Upper lobe of right lung (tissue), 1 donor: ENCODE results near the gene KIF11. TPM values are rescaled to one million over a fixed set of nuclear protein-coding genes. Genes with fewer than 3 reads are reported as not detected.
A peak's percentile ranks its signal among the peaks of the same experiment; 100 is the strongest.

ENCODE experiments used
- ATAC-seq: fragments of 200-7000 bp; cut with Tn5 transposase; one replicate; pipeline ENCODE4 v1.9.1; 2020; ENCODE audit warnings: mild to moderate bottlenecking, moderate library complexity
- DNase-seq: peaks from one replicate; pipeline ENCODE4 v3.0.0-alpha.2; 2020
- H3K27ac ChIP-seq: fragments of 200-600 bp; one replicate; pipeline ENCODE4 v1.8.0; 2022
- H3K27me3 ChIP-seq: fragments of 200-600 bp; one replicate; pipeline ENCODE4 v1.8.0; 2022; ENCODE audit warnings: mild to moderate bottlenecking
- H3K36me3 ChIP-seq: fragments of 200-600 bp; one replicate; pipeline ENCODE4 v1.8.0; 2022
- H3K4me1 ChIP-seq: fragments of 200-600 bp; one replicate; pipeline ENCODE4 v1.8.0; 2022
- H3K4me3 ChIP-seq: fragments of 200-600 bp; one replicate; pipeline ENCODE4 v1.8.0; 2022; ENCODE audit warnings: mild to moderate bottlenecking
- H3K9me3 ChIP-seq: fragments of 200-600 bp; one replicate; pipeline ENCODE4 v1.8.0; 2022
- intact Hi-C: fragments of 100-400 bp; cut with DNase I; formaldehyde crosslinking; loops from one replicate; pipeline ENCODE4 v1.11.0; 2022
- total RNA-seq: library from RNA; stranded (reverse); fragmentation: NEBNext Ultra II Directional; extraction: Animal tissue kit (Norgen Biotek cat#: 25700); gene quantifications from one replicate; pipeline ENCODE4 v1.2.1, GENCODE V29; 2021
- TF ChIP-seq, protein P1 (sequence below): fragments of 200-600 bp; IDR thresholded peaks from one replicate; pipeline ENCODE4 v1.8.0; 2022; ENCODE audit warnings: antibody characterized with exemption
- donor health status: DM: no; HTN: yes; CAD: no; lungs with severe emphysema.

The KIF11 gene
- total RNA-seq, 1 donor from 2014 or later, result 0.93 TPM

DNA sequence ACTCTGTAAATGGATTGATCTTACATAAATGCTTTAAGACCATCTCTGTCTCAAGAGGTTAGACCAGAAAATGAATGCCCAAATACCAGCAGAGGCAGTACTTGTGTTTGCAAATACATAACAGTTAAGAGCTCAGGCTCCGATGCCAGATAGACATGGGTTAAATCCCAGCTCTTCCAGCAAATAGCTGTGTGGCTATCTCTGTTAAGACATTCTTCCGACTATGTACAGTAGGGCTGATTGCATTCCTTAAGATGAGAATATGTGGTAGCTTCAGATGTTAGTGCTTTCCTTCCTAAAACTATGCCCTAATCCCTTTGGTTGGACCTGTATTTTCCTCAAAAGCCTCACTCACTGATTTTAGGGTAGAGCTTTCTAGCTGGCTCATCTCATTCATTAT lies 21.3 kb upstream of the KIF11 start:
- intact Hi-C loops, result loop anchor here (10.0 kb wide), 1 partner anchor 57 kb away; no protein-coding TSS in a partner anchor
- Histone ChIP-seq H3K9me3 (no peaks in the 10 kb centered on the region), H3K27ac (no peak overlapping the region), H3K27me3 (no peaks in the 10 kb centered on the region), H3K4me1 (peaks cover 20% of the 10 kb centered on the region), H3K4me3 (no peak overlapping the region), H3K36me3 (peaks cover 8% of the 10 kb centered on the region)
- DNase-seq (no peak), ATAC-seq (no peak)
- TF ChIP-seq, protein P1, sequence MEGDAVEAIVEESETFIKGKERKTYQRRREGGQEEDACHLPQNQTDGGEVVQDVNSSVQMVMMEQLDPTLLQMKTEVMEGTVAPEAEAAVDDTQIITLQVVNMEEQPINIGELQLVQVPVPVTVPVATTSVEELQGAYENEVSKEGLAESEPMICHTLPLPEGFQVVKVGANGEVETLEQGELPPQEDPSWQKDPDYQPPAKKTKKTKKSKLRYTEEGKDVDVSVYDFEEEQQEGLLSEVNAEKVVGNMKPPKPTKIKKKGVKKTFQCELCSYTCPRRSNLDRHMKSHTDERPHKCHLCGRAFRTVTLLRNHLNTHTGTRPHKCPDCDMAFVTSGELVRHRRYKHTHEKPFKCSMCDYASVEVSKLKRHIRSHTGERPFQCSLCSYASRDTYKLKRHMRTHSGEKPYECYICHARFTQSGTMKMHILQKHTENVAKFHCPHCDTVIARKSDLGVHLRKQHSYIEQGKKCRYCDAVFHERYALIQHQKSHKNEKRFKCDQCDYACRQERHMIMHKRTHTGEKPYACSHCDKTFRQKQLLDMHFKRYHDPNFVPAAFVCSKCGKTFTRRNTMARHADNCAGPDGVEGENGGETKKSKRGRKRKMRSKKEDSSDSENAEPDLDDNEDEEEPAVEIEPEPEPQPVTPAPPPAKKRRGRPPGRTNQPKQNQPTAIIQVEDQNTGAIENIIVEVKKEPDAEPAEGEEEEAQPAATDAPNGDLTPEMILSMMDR, result no peak

DNA sequence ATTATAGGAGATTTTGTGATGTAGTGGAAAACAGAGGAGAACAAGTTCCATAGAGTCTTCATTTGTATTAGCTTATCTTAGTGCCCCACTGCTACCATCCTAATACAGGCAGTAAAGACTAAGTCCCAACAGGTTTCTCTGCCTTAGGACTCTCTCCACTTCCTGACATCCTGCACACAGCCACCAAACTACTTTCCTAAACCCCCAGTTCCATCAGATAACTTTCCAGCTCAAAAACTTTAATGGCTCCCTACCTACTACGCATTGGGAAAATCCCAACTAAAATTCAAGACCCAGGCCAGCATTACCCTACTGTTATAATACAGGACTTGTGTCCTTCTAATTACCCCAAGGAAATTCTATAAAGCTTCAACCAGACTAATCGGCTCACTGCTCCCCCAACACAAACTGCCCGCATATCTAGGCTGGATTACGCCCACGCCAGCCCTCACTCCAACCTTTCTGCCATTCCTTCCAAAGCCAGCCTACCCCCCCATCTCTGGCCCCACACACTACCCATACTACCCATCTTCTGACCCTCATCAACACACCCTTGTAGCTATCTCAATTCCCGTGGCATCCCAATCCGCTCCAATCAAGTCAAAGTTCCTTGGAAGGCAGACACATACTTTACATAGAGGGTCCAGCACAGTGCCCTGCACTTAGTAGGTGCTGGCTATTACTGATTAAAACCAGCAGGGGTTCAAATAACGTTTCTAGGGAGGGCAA lies 20.4 kb upstream of the KIF11 start:
- DNase-seq (no peak), ATAC-seq (no peak)
- TF ChIP-seq, protein P1, result no peak
- Histone ChIP-seq H3K27ac (peak overlapping the region; percentile 91), H3K4me3 (peak overlapping the region; percentile 96), H3K27me3 (no peaks in the 10 kb centered on the region), H3K36me3 (peaks cover 8% of the 10 kb centered on the region), H3K4me1 (peaks cover 20% of the 10 kb centered on the region), H3K9me3 (no peaks in the 10 kb centered on the region)
- intact Hi-C loops, result loop anchor here (10.0 kb wide), 1 partner anchor 58 kb away; no protein-coding TSS in a partner anchor

DNA sequence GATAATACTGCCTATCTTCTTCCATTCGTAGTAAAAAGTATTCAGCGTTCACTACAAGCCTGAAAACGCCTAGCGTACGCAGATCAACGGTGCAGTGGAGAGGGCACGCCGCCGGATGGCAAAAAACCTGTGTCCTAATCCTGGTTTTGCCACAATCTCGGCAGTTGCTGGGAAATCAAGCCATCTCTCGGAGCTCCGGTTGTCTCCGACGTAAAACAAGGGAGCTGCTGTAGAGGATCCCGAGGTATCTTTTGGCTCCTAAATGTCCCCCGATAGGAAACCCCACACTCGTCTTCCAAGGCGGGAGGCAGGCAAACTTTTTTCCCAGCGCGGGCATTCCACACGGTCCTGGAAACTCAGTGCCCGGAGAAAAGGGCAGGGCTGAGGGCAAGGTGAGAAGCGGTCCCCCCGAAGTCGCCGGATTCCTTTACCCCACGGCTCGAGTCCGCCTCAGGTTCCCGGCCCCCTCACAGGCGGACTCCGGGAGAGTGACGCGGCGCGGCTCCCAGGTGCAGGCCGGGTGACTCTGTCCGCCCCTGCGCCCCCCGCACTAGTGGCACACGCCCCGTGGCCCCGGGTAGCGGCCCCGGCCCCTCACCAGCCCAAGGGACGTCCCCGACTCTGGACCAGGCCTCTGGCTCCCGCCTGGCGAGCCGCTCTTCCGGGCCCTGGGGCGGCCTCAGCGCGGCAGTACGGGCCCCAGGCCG lies 19.7 kb upstream of the KIF11 start:
- DNase-seq (no peak), ATAC-seq (peak; percentile 6)
- no peaks in the 10 kb centered on the region for H3K9me3 ChIP-seq
- intact Hi-C loops, result loop anchor here (10.0 kb wide), 1 partner anchor 58 kb away; no protein-coding TSS in a partner anchor
- peaks cover 20% of the 10 kb centered on the region for H3K4me1 ChIP-seq
- TF ChIP-seq, protein P1, result peak; percentile 17
- peak overlapping the region; percentile 96 for H3K4me3 ChIP-seq
- H3K27ac ChIP-seq, result peak overlapping the region; percentile 91
- H3K27me3 ChIP-seq, result no peaks in the 10 kb centered on the region
- H3K36me3 ChIP-seq, result peaks cover 8% of the 10 kb centered on the region

DNA sequence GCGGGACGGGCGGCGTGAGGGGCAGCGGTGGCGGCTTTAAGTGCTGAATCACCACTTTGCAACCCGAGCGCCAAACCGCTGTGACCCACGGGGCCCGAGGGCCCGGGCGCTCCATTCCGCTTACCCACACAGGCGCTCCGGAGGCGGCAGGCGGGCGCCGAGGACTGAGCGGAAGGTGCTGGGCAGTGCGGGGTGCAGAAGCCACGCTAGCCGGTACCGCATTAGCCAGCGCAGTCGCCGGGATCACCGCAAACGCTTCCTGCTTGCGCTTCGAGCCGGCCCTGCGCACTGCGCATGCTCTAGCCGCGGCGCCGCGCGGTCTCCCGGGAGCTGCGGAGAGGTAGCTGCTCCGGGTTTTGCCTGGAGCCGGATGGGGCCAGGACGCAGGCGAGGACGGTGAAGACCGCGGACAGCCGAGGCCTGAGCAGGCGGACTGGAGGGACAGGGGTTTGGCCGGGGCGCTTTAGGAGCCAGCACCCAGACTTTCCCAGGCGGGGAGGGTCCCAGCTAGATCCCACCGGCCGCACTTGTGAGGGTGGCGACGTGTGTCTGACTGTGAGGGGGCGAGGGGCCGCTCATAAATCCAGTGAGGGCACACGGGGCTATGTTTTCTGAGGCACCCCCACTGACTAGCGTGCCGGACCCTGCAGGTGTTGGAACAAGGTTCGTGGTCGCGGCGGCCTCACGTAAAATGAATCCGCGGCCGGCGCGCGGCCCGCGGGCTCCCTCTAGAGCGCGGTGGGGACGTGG lies 19.0 kb upstream of the KIF11 start, which contains the start of gene IDE:
Gene IDE (minus strand): TSS at position 296 of the 750 bp plus-strand sequence. CDS start 74 bp downstream, at position 222.
- DNase-seq (peak; percentile 95), ATAC-seq (peak; percentile 95)
- Histone ChIP-seq H3K27ac (peak within 1 kb of the TSS; percentile 91), H3K4me3 (peak within 1 kb of the TSS; percentile 96), H3K4me1 (peaks cover 20% of the 10 kb centered on the region), H3K9me3 (no peaks in the 10 kb centered on the region), H3K27me3 (no peaks in the 10 kb centered on the region), H3K36me3 (peaks cover 8% of the 10 kb centered on the region)
- intact Hi-C loops, result loop anchor here (10.0 kb wide), 1 partner anchor 59 kb away; no protein-coding TSS in a partner anchor
- TF ChIP-seq, protein P1, result peak; percentile 79

DNA sequence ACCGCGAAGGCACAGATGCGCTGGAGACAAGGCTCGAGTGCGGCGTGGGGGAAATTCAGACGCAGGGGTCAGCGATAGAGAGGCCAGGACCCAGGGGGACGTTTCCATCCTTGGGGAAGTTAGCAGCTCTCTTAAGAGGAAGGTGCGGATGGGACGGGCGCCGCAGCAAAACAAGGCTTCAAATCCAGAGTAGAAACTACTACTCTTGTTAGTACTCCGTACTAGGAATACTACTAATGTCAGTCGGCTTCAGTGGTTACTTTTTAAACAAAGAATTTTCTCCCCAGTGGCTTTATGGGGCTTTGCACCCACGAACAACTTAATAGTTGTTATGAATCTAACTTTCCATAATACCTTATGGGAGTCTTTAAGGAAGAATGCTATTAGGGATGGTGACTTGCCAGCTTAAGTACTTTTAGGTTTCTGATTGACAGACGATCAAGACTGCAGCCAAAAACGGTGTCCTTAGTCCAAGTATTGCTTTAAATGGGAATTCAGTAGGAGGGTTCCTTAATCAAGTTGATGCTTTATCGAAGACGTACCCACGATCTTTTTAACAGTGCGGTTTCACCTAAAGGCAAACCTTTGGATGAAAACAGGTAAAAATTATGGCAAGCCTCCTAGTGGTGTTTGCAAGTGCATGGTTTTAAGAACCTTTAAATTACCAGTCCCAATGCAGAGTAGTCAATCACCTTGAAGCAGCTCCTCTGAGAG lies 18.2 kb upstream of the KIF11 start:
- Histone ChIP-seq H3K27ac (peak overlapping the region; percentile 91), H3K36me3 (peaks cover 3% of the 10 kb centered on the region), H3K4me1 (peaks cover 20% of the 10 kb centered on the region), H3K27me3 (no peaks in the 10 kb centered on the region), H3K9me3 (no peaks in the 10 kb centered on the region), H3K4me3 (peak overlapping the region; percentile 96)
- TF ChIP-seq, protein P1, result peak; percentile 15
- DNase-seq (no peak), ATAC-seq (no peak)
- intact Hi-C loops, result loop anchor here (10.0 kb wide), 1 partner anchor 60 kb away; no protein-coding TSS in a partner anchor
